Osteoblast (primary cell): ENCODE data around the gene CPNE8. TPM values are rescaled to one million over a fixed set of nuclear protein-coding genes. Genes with fewer than 3 reads are reported as not detected.

Experiments used
- DNase-seq: peaks from one replicate; pipeline ENCODE4 v3.0.0; 2011; ENCODE audit warnings: low spot score, mixed read lengths; ENCODE audit not compliant: insufficient read length; ENCODE audit errors: missing footprints
- H2AFZ ChIP-seq: 2 replicates; pipeline ENCODE4 v1.6.0; 2011; ENCODE audit warnings: mild to moderate bottlenecking, low read length
- H3K27ac ChIP-seq: 2 replicates; pipeline ENCODE4 v1.5.1; 2011; ENCODE audit warnings: mild to moderate bottlenecking, low read depth, low read length, moderate library complexity
- H3K27me3 ChIP-seq: 2 replicates; pipeline ENCODE4 v1.6.0; 2012; ENCODE audit warnings: mild to moderate bottlenecking, control low read depth, inconsistent platforms, low read length, moderate library complexity; ENCODE audit not compliant: insufficient read depth
- H3K36me3 ChIP-seq: 2 replicates; pipeline ENCODE4 v1.5.1; 2011; ENCODE audit warnings: mild to moderate bottlenecking, low read length, control low read depth, moderate library complexity; ENCODE audit not compliant: insufficient read depth
- H3K4me1 ChIP-seq: 2 replicates; pipeline ENCODE4 v1.5.1; 2011; ENCODE audit warnings: mild to moderate bottlenecking, low read length, control low read depth, moderate library complexity; ENCODE audit not compliant: insufficient read depth
- H3K4me2 ChIP-seq: 2 replicates; pipeline ENCODE4 v1.6.0; 2011; ENCODE audit warnings: mild to moderate bottlenecking, low read length; ENCODE audit not compliant: insufficient read depth
- H3K4me3 ChIP-seq: fragments of 200-600 bp; sonication (generic); 3 replicates; pipeline ENCODE4 v1.5.1; 2012; ENCODE audit warnings: mild to moderate bottlenecking, low read length, inconsistent platforms; ENCODE audit not compliant: insufficient read depth
- H3K79me2 ChIP-seq: 2 replicates; pipeline ENCODE4 v1.6.0; 2012; ENCODE audit warnings: mild to moderate bottlenecking, low read length, control low read depth, inconsistent platforms; ENCODE audit not compliant: insufficient read depth
- H3K9me3 ChIP-seq: 2 replicates; pipeline ENCODE4 v1.5.1; 2011; ENCODE audit warnings: low read depth, low read length, control low read depth
- H4K20me1 ChIP-seq: 2 replicates; pipeline ENCODE4 v1.6.0; 2012; ENCODE audit warnings: mild to moderate bottlenecking, low read length, control low read depth; ENCODE audit not compliant: insufficient read depth
- total RNA-seq: library from RNA; depleted of rRNA; stranded (reverse); fragments of >200 nt; gene quantifications from 2 replicates; pipeline ENCODE4 v1.2.3, GENCODE V29; 2012
- TF ChIP-seq, protein P1 (sequence below): IDR thresholded peaks from 2 replicates; pipeline ENCODE4 v1.5.1; 2011; ENCODE audit warnings: mild to moderate bottlenecking, low read depth, low read length, moderate library complexity; ENCODE audit errors: extremely low read depth

Gene CPNE8
- total RNA-seq, 1 donor = 20.6 TPM

DNA sequence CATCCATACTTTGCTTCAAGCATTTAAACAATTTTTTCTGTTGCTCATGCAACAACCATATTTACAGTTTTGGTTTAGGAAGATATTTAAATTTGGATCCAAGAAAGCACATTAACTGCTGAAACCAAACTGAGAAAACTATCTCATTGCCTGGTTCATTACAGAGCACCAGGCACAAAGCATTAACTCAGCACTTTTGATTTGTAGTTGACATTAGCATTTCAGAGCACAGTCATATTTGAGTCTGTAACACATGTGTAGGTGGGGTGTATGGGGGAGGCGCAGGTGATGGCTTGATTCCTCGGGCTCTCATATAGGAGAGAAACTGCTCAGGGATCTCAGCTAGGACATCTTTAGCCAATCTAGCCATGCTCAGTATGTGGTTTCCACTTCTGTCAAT, 251.7 kb downstream of the CPNE8 start:
- H3K27ac ChIP-seq = no peak overlapping the region
- no peaks in the 10 kb centered on the region for H4K20me1 ChIP-seq
- no peak overlapping the region for H3K4me3 ChIP-seq
- no peaks in the 10 kb centered on the region for H3K9me3 ChIP-seq
- DNase-seq = no peak
- no peaks in the 10 kb centered on the region for H3K79me2 ChIP-seq
- H3K4me1 ChIP-seq = no peaks in the 10 kb centered on the region
- TF ChIP-seq, protein P1, sequence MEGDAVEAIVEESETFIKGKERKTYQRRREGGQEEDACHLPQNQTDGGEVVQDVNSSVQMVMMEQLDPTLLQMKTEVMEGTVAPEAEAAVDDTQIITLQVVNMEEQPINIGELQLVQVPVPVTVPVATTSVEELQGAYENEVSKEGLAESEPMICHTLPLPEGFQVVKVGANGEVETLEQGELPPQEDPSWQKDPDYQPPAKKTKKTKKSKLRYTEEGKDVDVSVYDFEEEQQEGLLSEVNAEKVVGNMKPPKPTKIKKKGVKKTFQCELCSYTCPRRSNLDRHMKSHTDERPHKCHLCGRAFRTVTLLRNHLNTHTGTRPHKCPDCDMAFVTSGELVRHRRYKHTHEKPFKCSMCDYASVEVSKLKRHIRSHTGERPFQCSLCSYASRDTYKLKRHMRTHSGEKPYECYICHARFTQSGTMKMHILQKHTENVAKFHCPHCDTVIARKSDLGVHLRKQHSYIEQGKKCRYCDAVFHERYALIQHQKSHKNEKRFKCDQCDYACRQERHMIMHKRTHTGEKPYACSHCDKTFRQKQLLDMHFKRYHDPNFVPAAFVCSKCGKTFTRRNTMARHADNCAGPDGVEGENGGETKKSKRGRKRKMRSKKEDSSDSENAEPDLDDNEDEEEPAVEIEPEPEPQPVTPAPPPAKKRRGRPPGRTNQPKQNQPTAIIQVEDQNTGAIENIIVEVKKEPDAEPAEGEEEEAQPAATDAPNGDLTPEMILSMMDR = no peak
- no peak overlapping the region for H3K4me2 ChIP-seq
- H2AFZ ChIP-seq = no peak overlapping the region
- H3K27me3 ChIP-seq = no peaks in the 10 kb centered on the region
- no peaks in the 10 kb centered on the region for H3K36me3 ChIP-seq

DNA sequence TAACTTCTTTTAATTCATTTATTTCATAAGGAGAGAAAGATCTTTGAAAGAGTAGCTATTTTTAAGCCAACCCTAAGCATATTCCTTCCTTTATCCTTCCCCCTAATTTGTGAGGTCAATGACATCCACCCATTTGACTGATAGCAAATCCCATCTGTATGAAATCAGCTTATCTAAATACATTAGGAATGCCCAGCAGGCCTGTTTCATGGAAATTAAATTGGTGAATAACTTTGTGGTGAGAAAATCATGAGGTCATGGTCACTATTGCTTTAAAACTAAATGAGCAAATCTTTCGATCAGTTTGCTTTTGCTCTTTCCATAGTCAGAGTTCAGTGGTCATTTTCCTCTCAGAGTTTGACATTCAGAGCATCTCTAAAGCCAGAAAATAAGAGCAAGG, 256.6 kb downstream of the CPNE8 start:
- DNase-seq = no peak
- no peaks in the 10 kb centered on the region for H3K79me2 ChIP-seq
- H3K4me1 ChIP-seq = no peaks in the 10 kb centered on the region
- no peaks in the 10 kb centered on the region for H3K36me3 ChIP-seq
- no peak overlapping the region for H3K4me3 ChIP-seq
- no peak overlapping the region for H3K4me2 ChIP-seq
- H3K27ac ChIP-seq = no peak overlapping the region
- H2AFZ ChIP-seq = no peak overlapping the region
- no peaks in the 10 kb centered on the region for H4K20me1 ChIP-seq
- H3K27me3 ChIP-seq = no peaks in the 10 kb centered on the region
- TF ChIP-seq, protein P1 = no peak
- no peaks in the 10 kb centered on the region for H3K9me3 ChIP-seq

DNA sequence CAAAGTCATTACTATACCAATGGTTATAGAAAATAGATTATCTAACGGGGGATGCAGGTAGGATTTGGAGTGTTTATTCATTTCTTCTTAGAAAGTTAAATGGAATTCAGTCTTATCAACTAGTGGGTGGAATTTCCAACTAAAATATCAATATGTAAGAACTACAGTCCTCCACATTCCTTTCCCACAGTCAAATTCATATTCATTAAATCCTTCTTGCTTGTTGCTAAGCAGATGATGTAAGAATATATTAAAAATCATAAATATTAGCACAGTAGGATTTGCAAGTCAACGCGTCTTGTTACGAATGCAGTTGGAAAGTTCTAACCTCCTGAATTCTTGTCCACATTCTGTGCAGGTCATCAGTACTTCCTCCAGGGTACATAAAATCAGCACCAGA, 259.2 kb downstream of the CPNE8 start:
- no peak overlapping the region for H2AFZ ChIP-seq
- DNase-seq = no peak
- H3K4me1 ChIP-seq = no peaks in the 10 kb centered on the region
- H3K27ac ChIP-seq = no peak overlapping the region
- no peaks in the 10 kb centered on the region for H4K20me1 ChIP-seq
- no peak overlapping the region for H3K4me3 ChIP-seq
- no peaks in the 10 kb centered on the region for H3K79me2 ChIP-seq
- H3K27me3 ChIP-seq = no peaks in the 10 kb centered on the region
- TF ChIP-seq, protein P1 = no peak
- H3K36me3 ChIP-seq = no peaks in the 10 kb centered on the region
- H3K9me3 ChIP-seq = no peaks in the 10 kb centered on the region
- no peak overlapping the region for H3K4me2 ChIP-seq

DNA sequence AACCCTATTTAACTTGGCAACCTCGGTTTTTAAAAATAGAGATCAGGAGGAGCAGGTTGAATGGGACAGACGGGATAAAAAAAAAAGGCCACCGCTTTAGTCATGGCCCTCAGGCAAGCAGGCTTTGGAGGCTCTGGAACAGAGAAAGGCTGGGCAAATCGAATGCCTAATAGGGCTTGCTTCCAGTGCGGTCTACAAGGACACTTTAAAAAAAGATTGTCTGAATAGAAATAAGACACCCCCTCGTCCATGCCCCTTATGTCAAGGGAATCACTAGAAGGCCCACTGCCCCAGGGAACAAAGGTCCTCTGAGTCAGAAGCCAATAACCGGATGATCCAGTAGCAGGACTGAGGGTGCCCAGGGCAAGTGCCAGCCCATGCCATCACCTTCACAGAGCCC, 265.8 kb downstream of the CPNE8 start:
- H3K36me3 ChIP-seq = no peaks in the 10 kb centered on the region
- H3K27me3 ChIP-seq = no peaks in the 10 kb centered on the region
- H3K4me3 ChIP-seq = no peak overlapping the region
- H3K27ac ChIP-seq = no peak overlapping the region
- no peaks in the 10 kb centered on the region for H4K20me1 ChIP-seq
- DNase-seq = no peak
- no peaks in the 10 kb centered on the region for H3K4me1 ChIP-seq
- no peaks in the 10 kb centered on the region for H3K79me2 ChIP-seq
- no peak overlapping the region for H2AFZ ChIP-seq
- H3K9me3 ChIP-seq = no peaks in the 10 kb centered on the region
- TF ChIP-seq, protein P1 = no peak
- H3K4me2 ChIP-seq = no peak overlapping the region
